Stimulated activated memory B cell treated with anti-CD40 and anti-IgM and Interleukin-4, amounts not matched to agents 10 μg/mL and 1 μg/mL and 100 μg/mL, for 72 hours (primary cell): ENCODE measurements around the gene CHST8.

ENCODE experiments used
- ATAC-seq: fragments of 150-1000 bp; cut with Tn5 transposase; 2 replicates; pipeline ENCODE4 v1.10.0; 2021
- H3K27ac Mint-ChIP-seq: one replicate; pipeline ENCODE4 v1.8.0; 2022; ENCODE audit warnings: mild to moderate bottlenecking, mixed read lengths
- H3K27me3 Mint-ChIP-seq: one replicate; pipeline ENCODE4 v1.8.0; 2022; ENCODE audit warnings: mixed read lengths
- H3K36me3 Mint-ChIP-seq: one replicate; pipeline ENCODE4 v1.8.0; 2022; ENCODE audit warnings: mixed read lengths
- H3K4me1 Mint-ChIP-seq: one replicate; pipeline ENCODE4 v1.8.0; 2022; ENCODE audit warnings: mixed read lengths
- H3K4me3 Mint-ChIP-seq: one replicate; pipeline ENCODE4 v1.8.0; 2022; ENCODE audit warnings: mild to moderate bottlenecking, moderate library complexity, mixed read lengths
- H3K9me3 Mint-ChIP-seq: one replicate; pipeline ENCODE4 v1.8.0; 2022; ENCODE audit warnings: mixed read lengths

The CHST8 gene

GRCh38 chr19:33819506-33819879 is 197.7 kb downstream of the CHST8 start:
- H3K27me3 Mint-ChIP-seq, result peaks cover 9% of the 10 kb centered on the region
- peaks cover 16% of the 10 kb centered on the region for H3K4me1 Mint-ChIP-seq
- peak overlapping the region; percentile 50 for H3K4me3 Mint-ChIP-seq
- no peaks in the 10 kb centered on the region for H3K36me3 Mint-ChIP-seq
- H3K9me3 Mint-ChIP-seq, result no peaks in the 10 kb centered on the region
- peak overlapping the region; percentile 48 for H3K27ac Mint-ChIP-seq
- ATAC-seq, result no peak

GRCh38 chr19:33819880-33820781 is 198.4 kb downstream of the CHST8 start:
- H3K36me3 Mint-ChIP-seq, result no peaks in the 10 kb centered on the region
- peaks cover 16% of the 10 kb centered on the region for H3K4me1 Mint-ChIP-seq
- H3K4me3 Mint-ChIP-seq, result peak overlapping the region; percentile 79
- peaks cover 9% of the 10 kb centered on the region for H3K27me3 Mint-ChIP-seq
- peak; percentile 80 for ATAC-seq
- H3K27ac Mint-ChIP-seq, result peak overlapping the region; percentile 48
- H3K9me3 Mint-ChIP-seq, result no peaks in the 10 kb centered on the region

GRCh38 chr19:33821871-33822270 is 200.1 kb downstream of the CHST8 start:
- H3K27ac Mint-ChIP-seq, result no peak overlapping the region
- H3K36me3 Mint-ChIP-seq, result no peaks in the 10 kb centered on the region
- peaks cover 18% of the 10 kb centered on the region for H3K27me3 Mint-ChIP-seq
- ATAC-seq, result no peak
- peaks cover 16% of the 10 kb centered on the region for H3K4me1 Mint-ChIP-seq
- H3K4me3 Mint-ChIP-seq, result no peak overlapping the region
- H3K9me3 Mint-ChIP-seq, result no peaks in the 10 kb centered on the region
